ENCODE measurements around the gene PRRC1.

DNA sequence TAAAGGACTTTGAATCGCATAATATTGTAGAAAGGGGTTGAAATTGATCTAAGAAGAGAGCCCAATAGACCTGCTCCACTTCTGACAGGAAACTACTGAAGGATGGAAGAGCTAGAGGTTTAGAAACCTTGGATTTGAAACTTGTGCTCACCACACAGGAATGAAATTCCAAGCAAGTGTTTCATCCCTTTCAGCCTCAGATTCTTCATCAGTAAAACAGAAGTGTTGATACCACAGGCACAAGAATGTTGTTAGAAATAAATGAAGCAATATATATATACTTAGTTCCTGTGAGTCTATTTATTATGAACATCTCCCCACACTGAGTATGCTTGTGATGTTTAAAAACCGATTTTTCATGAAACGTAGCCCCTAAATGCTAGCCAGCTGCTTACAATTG is 43.8 kb downstream of the PRRC1 start:
- TF ChIP-seq ZNF274 (IDR thresholded peaks at IDR 0.05; ENCODE audit: borderline replicate concordance, low read depth, low read length), result no peak
- no peak for TF ChIP-seq ZBTB7A (IDR thresholded peaks at IDR 0.05; ENCODE audit: borderline replicate concordance, control insufficient read depth, low read depth, low read length)
- TF ChIP-seq POU5F1 (IDR thresholded peaks at IDR 0.05; ENCODE audit: borderline replicate concordance, low read depth, low read length, partially characterized antibody), result no peak
- TF ChIP-seq KLF1 (tag; IDR thresholded peaks at IDR 0.05), result no peak
- no peak for TF ChIP-seq POLR2A (conservative IDR thresholded peaks at IDR 0.05)
- no peak for TF ChIP-seq BHLHE40 (IDR thresholded peaks at IDR 0.05; ENCODE audit: low read length)
- no peak for TF ChIP-seq KAT7 (CRISPR knock-in tag; IDR thresholded peaks at IDR 0.05; ENCODE audit: borderline replicate concordance)
- TF ChIP-seq ZFX (CRISPR knock-in tag; IDR thresholded peaks at IDR 0.05), result no peak
- TF ChIP-seq ZNF263 (CRISPR knock-in tag; IDR thresholded peaks at IDR 0.05; ENCODE audit: borderline replicate concordance), result no peak
- TF ChIP-seq TEAD2 (tag; IDR thresholded peaks at IDR 0.05), result no peak
- no peak for TF ChIP-seq KDM1A (IDR thresholded peaks at IDR 0.05)
- no peak for TF ChIP-seq POLR2AphosphoS5 (IDR thresholded peaks at IDR 0.05; ENCODE audit: control insufficient read depth, insufficient read depth, low read depth, low read length)
- TF ChIP-seq, protein P1, sequence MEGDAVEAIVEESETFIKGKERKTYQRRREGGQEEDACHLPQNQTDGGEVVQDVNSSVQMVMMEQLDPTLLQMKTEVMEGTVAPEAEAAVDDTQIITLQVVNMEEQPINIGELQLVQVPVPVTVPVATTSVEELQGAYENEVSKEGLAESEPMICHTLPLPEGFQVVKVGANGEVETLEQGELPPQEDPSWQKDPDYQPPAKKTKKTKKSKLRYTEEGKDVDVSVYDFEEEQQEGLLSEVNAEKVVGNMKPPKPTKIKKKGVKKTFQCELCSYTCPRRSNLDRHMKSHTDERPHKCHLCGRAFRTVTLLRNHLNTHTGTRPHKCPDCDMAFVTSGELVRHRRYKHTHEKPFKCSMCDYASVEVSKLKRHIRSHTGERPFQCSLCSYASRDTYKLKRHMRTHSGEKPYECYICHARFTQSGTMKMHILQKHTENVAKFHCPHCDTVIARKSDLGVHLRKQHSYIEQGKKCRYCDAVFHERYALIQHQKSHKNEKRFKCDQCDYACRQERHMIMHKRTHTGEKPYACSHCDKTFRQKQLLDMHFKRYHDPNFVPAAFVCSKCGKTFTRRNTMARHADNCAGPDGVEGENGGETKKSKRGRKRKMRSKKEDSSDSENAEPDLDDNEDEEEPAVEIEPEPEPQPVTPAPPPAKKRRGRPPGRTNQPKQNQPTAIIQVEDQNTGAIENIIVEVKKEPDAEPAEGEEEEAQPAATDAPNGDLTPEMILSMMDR (IDR thresholded peaks at IDR 0.05 in 2 of 3, conservative IDR thresholded peaks at IDR 0.05 in 1 of 3; ENCODE audit: insufficient read depth in 2 of 3, low read depth in 1 of 3, low read length in 3 of 3), result no peak
- no peak for TF ChIP-seq KAT2B (IDR thresholded peaks at IDR 0.05; ENCODE audit: low read depth, low read length)

All from K562 (cell line).